ENCODE results near the gene NASP.

GRCh38 chr1:45569962-45570581, 13.8 kb upstream of the NASP start:
- peak; percentile 91 to 98 (median 96) for TF ChIP-seq CTCF (IDR thresholded peaks at IDR 0.05)
- TF ChIP-seq POLR2A (IDR thresholded peaks at IDR 0.05) = no peak
